Caki2 (cell line): ENCODE results near the gene IQCE. TPM values are rescaled to one million over a fixed set of nuclear protein-coding genes. Genes with fewer than 3 reads are reported as not detected.
"Not testable (repeated sequence)": the region's sequence is repeated elsewhere in the genome, so short reads cannot be mapped to it uniquely, and the experiment has no call there.

ENCODE experiments used
- DNase-seq: peaks from one replicate; pipeline ENCODE4 v3.0.0-alpha.2; 2015; ENCODE audit warnings: low read depth
- in situ Hi-C: cut with HindIII; loops from 2 replicates; pipeline ENCODE4 v1.10.0; 2016; ENCODE audit warnings: low sequenced_read_pairs, low pct_unique_long_range_greater_than_20kb, mixed read lengths
- total RNA-seq: library from RNA; depleted of rRNA; stranded (reverse); fragments of >200 nt; shearing (Covaris generic); gene quantifications from 2 replicates; pipeline ENCODE4 v1.2.3, GENCODE V29; 2014; ENCODE audit warnings: low replicate concordance

The IQCE gene
- total RNA-seq, 1 experiment from 2014 or later = 32.5 TPM

DNA sequence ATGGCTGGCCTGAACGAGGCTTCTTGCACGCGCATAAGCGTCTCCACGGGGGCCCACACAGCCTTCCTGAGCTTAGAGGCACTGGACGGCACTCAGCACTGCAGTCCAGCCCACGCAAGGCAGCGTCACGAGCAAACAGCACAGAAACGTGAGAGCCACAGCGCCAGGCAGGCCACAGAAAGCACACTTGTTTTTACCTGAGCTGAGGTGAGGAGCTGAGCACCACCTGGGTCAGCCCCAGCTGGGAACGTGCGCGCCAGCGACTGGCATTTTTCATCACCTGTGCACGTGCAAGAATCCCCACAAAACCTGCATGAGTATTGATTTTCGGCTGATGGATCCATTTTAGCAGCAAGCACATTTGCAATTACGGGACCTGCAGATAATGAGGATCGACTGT lies 26.7 kb downstream of the IQCE start:
- in situ Hi-C loops = no loop called here
- DNase-seq = no peak

- in situ Hi-C loops = no loop called here
- DNase-seq = no peak
Measured at GRCh38 chr7:2586326-2587020, 27.7 kb downstream of the IQCE start.

DNA sequence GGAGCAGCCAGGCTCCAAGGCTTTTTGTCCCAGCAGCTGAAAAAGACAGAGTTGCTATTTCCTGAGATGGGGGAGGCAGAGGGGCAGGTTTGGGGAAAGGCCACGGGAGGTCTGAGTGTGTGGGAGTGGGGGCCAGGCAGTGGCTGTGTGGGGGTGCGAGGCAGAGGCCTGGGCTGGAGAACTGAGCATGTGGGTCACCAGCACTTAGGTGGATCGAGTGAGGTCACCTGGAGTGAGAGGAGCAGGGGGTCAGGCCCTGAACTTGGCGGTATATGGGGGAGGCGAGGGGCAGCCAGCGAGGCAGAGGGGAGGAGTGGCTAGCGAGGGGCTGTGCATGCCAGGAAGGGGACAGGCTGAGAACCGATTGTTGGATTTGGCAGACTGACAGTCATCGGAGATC lies 28.4 kb downstream of the IQCE start:
- in situ Hi-C loops = no loop called here

GRCh38 chr7:2587778-2588177 lies 29.0 kb downstream of the IQCE start:
- no peak for DNase-seq
- in situ Hi-C loops = no loop called here

More for the DNA sequence above, 28.4 kb downstream of the IQCE start:
- DNase-seq = no peak

DNA sequence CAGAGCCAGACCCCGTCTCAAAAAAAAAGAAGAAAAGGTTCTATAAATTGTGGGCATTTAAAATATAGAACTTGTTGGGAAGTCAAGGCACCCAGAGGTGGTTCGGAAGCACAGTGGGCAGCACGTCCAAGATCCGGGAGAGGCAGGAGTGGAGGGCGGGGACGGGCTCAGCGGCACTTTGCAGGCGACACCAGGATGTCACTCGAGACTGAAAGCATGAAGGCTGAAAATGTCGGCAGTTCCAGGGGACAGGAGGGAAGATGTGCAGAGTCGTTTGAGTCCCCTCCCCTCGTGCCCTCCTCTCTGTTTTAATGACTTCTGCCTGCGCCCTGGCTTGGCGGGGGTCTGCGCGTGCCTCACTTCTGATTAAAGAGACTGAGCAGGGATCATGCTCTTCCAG lies 30.6 kb downstream of the IQCE start:
- no peak for DNase-seq
- in situ Hi-C loops = no loop called here

DNA sequence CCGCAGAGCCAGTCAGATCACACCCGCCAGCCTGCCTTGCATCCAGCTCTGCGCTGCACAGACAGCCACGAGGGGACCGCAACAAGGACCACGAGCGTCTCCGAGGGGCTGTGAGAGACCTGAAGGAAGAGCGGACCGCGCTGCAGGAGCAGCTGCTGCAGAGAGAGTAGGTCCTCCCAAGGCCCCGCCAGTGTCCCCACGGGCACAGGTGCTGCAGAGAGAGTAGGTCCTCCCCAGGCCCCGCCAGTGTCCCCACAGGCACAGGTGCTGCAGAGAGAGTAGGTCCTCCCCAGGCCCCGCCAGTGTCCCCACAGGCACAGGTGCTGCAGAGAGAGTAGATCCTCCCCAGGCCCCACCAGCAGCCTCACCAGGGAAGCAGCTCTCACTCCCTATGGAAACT lies 31.2 kb downstream of the IQCE start:
- in situ Hi-C loops = not testable (repeated sequence)

DNA sequence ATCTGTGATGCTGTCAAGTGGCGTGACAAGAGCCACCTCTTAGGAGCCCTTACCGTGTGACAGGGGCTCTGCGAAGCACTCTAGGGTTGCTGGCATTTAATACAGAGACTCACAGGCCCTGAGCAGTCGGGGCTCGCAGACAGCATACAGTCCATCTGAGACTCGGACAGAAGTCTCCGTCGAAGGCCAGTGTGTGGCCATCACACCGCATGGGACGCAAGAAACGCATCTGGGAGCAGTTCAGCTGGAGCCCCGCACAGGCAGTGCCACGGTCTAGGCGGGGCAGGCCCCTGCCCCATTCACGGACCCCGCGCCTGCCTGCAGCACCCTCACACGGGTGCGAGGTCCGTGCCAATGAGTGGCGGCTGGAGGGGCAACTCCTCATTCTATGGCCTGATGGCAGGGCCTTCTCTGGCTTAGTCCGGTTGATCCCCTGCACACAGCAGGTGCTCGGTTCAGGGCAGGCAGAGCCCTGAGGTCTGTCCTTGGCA lies 33.6 kb downstream of the IQCE start:
- in situ Hi-C loops = no loop called here

More for the DNA sequence above, 31.2 kb downstream of the IQCE start:
- DNase-seq = not testable (repeated sequence)

GRCh38 chr7:2593036-2593727 lies 34.4 kb downstream of the IQCE start:
- in situ Hi-C loops = no loop called here
- no peak for DNase-seq

More for the DNA sequence above, 33.6 kb downstream of the IQCE start:
- DNase-seq = no peak

- in situ Hi-C loops = no loop called here
- no peak for DNase-seq
Measured at GRCh38 chr7:2594599-2594998, 35.8 kb downstream of the IQCE start.

- in situ Hi-C loops = no loop called here
- no peak for DNase-seq
Measured at GRCh38 chr7:2595258-2595860, 36.6 kb downstream of the IQCE start.

DNA sequence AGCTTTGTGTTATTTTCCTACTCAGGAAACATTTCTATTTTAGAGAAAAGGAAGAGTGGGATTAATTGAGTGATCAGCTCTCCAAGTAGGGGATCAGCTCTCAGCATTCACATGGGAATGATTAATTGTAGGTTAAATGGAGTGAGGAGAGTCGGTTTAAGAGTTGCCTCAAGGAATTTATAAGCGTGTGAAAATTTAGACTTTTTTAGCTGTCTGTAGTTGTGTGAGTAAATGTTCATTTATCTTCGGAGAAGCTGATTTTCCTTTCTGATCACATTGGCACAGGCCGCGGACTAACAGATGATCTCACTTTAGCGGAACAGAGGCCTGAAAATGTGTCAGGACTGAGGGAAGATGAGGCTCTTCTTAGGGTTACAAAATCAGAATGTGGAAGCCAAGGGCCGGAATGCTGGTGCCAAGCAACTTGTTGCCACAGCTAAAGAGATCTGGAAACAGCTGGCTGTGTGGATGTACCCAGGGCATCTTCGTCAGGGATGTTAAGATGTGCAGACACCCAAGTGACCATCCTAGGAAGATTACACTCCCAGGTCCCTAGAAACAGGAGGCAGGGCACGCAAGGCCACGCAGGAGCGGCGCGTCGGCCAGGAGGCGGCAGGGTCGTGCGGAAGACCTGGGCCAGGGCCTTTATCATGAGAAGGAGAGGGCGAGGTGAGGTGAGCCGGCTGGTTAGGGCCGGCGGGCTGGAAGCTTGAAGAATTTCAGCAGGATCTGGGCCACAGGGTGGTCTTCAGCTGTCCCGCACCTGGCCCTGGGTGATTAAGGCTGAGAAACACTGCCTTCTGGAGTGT lies 37.9 kb downstream of the IQCE start:
- DNase-seq = no peak
- in situ Hi-C loops = no loop called here

GRCh38 chr7:2597273-2597640 lies 38.5 kb downstream of the IQCE start:
- DNase-seq = no peak
- in situ Hi-C loops = no loop called here

DNA sequence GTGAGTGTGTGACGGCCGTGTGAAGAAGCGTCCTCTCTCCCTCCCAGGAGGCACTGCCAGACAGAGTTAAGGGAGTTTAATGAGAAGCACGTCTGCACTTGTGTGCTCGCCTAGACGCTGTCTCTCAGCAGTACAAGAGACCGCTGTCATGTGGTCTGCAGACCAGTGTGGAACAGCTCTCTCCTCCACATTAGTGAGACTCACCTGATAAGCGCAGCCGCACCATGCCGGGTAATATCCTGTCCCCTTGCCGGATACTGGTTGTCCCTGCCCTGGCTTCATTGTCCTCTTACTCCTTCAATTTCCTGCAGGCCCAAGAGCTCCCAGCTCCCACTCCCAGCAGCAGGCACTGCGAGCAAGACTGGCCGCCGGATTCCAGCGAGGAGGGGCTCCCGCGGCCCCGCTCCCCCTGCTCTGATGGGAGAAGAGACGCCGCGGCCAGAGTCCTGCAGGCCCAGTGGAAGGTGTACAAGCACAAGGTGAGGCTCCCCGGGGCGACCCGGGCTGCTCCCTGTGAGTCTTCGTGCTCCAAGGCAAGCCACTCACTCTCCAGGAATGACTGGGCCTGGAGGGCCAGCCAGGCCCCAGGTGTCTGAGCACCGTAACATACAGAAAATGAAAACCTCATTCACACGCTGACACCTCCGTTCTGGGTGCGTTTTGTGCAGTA lies 39.5 kb downstream of the IQCE start:
- DNase-seq = no peak
- in situ Hi-C loops = no loop called here

DNA sequence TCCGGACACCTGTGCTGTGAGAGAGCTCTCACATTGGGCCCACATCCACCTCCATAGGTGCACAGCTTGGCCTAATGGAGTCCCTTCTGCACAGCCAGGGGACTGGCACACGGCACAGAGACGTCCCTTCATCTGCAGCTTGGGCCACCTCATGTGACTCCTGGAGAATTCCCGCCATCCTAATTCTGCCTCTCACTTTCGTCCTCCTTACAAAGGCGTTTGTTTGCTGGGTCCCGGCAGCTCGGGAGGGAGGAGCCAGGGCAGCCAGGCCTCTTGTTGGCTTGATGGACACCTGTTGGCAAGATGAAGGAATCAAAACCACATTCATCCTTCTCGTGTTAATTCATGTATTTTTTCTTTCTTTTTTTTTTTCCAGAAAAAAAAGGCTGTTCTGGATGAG lies 42.3 kb downstream of the IQCE start:
- in situ Hi-C loops = no loop called here
- no peak for DNase-seq

DNA sequence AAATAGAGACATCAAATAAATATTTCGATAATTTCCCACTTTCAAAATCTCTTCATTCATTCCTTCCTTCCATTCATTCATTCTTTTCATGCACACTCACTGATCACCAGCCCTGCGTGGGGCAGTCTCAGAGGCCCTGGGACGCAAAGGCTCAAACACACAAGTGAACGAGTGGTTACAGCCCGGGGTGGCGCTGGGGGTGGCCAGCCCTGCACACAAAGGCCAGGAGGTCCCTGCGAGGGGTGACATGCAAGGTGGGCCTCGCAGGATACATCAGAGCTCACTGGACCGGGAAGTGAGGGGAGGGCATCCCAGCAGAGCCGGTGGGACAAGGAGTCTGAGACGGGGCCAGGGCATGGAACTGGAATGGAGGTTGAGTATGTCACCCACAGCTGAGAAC lies 43.1 kb downstream of the IQCE start:
- in situ Hi-C loops = no loop called here
- no peak for DNase-seq

GRCh38 chr7:2602406-2603043 lies 43.7 kb downstream of the IQCE start:
- in situ Hi-C loops = no loop called here
- no peak for DNase-seq

- in situ Hi-C loops = no loop called here
Measured at GRCh38 chr7:2603044-2603965, 44.5 kb downstream of the IQCE start.

More at GRCh38 chr7:2603044-2603965, 44.5 kb downstream of the IQCE start:
- no peak for DNase-seq
